Stimulated activated CD4-positive, alpha-beta T cell treated with anti-CD3 and anti-CD28 coated beads, Interleukin-4, amount 100 ng/mL, for 4 hours (primary cell): ENCODE data around the gene MED4.
A peak's percentile ranks its signal among the peaks of the same experiment; 100 is the strongest.
"Not testable (repeated sequence)": the region's sequence is repeated elsewhere in the genome, so short reads cannot be mapped to it uniquely, and the experiment has no call there.

ENCODE experiments used
- DNase-seq, 2 experiments: peaks; one replicate each; pipeline ENCODE4 v3.0.0-alpha.2; 2020

MED4 gene

DNA sequence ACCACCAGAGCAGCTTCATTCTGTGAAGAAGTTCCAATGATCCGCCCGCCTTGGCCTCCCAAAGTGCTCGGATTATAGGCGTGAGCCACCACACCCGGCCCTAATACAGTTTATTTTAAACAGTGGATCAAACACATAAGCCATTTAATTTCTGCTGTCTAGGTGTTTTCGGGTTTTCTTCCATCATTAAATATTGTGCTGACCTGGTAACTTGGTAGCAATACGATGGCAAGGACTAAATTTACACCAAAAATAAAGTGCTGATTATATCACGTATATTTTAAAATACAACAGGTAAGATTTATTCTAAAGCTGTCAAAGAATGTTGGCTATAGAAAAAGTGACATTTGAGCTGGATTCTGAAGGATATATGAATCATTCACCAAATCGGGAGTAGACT, 1.3 kb downstream of the MED4 start:
- DNase-seq, result no peak

DNA sequence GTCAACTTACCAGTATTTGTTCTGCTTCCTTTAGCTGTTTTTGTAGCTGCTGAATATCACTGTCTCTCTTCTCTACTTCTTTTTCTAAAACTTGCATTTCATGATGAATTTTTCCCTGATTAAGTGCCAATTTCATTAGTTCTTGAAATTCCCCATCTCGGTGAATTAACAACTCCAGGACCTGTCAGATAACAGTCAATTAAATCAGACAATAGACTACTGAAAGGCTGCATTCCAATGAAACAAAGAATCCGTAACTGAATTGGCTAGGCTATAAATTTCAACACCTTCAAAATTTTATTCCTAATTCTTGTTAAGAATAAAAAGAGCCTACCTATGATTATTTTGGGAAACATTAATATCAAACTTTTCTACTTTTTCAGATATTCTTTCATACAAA, 8.6 kb downstream of the MED4 start:
- no peak for DNase-seq

DNA sequence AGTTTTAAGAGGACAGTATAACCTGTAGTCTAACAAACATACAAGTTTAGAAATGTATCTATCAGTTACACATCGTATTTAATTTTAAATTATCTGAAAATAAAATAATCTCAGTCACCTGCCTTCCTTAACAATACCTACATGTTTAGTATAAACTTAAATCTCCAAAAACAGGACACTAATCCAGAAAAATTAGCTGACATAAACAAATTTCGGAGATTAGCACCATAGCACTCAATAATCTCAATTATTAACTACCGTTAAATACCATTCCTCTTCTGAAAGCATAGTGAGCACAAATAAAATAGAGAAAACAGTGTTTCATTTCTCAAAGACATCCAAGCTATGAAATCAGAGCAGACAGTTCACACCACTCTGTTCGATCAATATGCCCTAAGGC, 13.2 kb downstream of the MED4 start:
- no peak for DNase-seq

DNA sequence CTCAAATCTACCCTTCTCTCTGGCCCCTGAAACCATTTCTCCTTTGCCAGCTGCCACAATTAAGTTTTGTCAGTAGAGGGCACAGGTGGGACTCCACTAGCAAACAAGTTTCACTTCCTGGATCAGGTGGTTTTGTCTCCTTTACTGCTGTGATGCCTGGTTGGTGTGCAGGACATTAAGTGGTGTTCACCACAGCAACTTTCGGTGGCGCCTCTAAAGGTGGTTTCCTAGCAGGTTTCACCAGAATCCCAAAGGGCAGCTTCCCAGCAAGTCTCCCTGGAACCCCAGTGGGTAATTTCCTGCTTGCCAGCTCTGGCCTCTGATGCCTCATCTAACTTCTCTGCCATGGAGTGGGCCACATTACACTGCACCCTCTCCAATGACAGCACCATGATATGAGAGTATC, 16.6 kb downstream of the MED4 start:
- DNase-seq, result no peak

DNA sequence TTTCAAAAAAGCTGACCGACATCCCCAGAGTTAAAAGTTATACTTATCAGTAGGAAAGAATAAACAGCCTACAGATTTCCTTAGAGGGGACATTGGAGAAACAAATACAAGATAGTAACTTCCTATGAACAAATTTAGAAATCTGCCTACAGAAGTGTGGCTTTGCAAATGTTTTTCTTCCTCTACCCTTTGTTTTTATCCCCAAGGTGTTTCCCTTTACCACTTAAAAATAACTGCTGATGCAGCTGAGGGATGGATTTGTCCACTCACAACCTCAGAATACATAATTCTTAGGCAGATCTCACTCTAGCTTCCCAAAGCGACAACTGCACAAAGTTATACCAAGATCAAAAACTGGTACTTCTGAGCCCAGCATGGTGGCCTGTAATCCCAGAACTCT, 20.9 kb downstream of the MED4 start:
- DNase-seq, result no peak

DNA sequence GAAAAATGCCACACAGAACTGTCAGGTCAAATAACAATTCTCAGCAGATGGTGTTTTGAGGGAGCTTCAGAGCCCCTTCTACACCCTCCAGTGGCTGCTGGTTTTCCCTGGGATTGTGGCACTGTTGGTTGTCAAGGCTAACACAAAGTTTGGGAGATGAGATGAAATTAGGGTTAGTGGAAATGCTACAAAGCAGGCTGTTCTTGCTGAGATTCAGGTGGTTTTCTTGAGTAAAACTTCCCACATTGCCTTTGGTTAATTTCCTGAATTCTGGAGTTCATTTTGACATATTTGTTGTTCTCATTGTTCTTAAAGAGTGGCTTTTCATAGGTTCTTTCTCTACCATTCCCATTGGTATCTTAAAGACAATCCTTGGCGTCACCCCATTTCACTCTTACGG, 22.1 kb downstream of the MED4 start:
- DNase-seq, result no peak

DNA sequence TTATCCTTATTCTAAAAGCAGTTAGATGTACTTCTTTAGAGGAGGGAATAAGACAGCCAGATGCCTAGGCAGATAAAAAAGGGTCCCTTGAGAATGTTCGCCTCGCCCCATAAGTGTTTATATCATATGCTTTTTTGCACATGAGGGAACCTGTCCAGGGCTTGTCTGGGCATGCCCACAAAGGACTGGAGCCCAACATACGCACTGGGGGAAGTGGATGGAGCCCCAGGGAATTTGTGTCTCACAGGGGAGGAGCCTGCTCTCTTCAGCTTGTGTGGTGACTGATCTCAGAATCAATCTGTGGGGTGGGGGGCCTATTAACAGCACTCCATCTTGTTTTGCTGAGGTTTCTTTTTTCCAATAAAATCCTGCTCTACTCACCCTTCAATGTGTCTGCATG, 22.6 kb downstream of the MED4 start:
- DNase-seq, result no peak

DNA sequence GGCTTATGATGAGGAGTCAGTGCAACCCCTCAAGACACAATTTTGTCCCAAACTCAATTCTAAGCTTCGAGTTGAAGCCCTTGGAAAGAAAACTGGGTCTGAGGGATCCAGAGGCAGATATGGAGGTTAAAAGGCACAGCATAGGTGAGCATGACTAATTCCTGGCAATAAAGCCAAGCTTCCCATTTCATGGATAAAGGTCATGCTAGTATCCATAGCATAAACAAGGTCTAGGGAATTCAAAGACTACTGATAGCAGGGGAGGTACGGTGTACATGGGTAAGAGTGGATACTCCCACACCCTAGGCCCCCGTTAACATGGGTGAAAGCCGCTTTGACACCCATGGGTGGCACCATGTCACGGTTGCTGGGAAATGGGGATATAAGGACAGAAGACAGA, 24.0 kb downstream of the MED4 start:
- DNase-seq, result no peak

DNA sequence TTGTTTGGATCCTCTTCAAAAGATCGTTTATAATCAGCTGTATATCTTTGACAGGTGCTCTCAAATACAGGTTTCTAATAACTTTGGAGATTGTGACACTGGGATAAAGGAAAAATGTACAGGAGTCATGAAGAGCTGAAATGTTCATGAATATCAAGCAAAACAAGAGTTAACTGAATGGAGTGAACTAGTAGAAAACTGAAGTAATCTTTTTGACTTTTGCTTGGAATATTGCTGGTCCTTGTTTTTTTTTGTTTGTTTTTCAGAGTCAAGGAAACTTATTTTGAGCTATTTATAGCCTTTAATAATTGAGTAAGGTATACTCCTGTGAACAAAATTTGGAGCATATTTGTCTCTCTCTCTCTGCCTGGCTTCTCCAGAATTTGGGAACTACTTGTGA, 25.3 kb downstream of the MED4 start:
- DNase-seq, result no peak

DNA sequence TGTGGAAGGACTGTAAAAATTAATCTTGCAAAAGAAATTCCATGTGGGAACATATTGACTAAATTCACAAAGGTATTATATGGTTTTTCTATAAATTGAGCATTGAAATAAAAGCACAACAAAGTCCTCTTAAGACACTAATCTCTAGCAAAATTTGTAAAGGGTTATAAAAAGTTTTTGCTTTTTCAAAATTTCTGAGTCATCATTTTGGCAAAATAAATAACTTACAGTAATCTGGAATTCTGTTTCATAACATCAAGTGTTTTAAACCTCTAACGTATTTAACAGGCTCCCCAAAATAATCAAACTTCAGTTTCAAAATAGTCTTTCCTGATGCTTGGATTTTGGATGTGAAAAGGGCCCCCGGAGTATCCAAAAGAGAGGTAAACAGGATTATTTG, 26.0 kb downstream of the MED4 start:
- DNase-seq, result no peak

DNA sequence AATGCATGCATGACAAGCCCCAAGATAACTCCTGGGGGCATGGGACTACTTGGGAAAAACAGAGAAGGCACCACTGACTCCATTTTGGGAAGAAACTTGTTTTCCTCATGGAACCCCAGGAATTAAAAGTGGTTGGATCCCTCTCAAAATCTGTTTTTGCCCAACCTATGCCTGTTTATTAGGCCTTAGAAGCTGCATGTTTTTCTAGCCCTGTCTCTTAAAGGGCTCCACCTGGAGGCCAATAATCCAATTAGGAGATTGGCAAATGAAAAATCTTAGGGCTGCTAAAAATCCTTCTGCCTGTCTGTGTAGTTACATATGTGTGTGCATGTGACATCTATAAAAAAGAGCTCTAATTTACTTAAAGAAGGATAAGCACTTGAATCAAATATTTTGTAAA, 26.9 kb downstream of the MED4 start:
- DNase-seq, result no peak

DNA sequence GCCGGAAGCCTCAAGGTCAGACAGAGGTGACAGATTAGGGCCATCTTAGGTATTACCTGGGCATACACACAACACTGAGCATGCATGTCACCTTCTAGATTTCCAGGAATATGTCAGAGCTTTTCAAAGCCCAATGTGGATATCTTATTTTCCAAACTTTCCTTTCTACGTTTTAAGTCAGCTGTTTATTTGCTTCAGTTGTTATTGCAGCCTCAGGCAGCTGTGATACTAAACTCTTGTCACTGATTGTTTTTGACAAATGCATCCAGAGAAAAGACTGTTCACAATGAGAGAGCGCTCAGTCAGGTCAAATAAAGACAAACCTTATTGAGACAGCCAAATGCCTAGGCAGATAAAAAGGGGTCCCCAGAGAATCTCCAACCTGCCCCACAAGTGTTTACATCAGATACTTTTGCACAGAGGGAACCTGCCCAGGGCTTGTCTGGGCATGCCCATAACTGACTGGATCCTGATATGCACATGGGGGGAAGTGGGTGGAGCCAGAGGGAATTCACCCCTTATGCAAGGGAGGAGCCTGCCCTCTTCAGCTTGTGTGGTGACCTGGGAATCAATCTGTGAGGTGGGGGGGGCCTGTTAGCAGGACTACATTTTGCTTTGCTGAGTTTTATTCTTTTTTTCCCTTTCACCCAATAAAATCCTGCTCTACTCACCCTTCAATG, 28.5 kb downstream of the MED4 start:
- no peak for DNase-seq

DNA sequence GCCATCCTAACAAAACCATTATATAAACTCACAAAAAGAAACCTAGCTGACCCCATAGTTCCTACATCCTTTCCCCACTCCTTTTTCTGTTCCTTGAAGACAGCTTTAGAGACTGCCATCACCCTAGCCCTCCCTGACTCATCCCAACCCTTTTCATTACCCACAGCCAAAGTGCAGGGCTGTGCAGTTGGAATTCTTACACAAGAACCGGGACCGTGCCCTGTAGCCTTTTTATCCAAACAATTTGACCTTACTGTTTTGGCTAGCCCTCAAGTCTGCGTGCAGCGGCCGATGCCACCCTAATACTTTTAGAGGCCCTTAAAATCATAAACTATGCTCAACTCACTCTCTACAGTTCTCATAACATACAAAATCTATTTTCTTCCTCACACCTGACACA, 35.0 kb downstream of the MED4 start:
- not testable (repeated sequence) for DNase-seq

DNA sequence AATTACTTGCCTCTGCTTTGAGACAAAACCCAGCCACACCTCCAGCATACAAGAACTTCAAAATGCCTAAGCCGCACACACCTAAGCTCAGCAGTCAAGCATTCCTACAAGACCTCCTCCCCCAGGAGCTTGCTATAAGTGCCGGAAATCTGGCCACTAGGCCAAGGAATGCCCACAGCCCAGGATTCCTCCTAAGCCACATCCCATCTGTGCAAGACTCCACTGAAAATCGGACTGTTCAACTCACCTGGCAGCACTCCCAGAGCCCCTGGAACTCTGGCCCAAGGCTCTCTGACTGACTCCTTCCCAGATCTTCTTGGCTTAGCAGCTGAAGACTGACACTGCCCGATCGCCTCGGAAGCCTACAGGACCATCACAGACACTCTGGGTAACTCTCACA, 36.4 kb downstream of the MED4 start:
- not testable (repeated sequence) for DNase-seq

DNA sequence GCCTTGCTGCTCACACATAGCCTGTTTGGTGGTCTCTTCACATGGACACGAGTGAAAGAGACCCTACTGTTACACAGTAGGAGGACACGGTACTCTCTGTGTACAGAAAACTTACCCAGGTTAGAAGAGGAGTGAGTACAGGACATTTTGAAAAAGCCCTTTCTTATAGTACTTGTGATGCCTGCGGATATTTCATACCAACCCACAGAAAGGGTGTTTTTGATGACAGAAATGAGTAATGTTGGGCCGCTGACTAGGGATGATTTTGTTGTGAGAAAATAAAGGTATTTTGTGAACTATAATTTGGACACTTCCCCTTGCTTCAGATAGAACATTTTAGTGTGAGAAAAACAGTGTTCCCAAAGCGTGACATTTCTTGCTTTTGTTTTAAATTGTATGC, 39.2 kb downstream of the MED4 start:
- no peak for DNase-seq

DNA sequence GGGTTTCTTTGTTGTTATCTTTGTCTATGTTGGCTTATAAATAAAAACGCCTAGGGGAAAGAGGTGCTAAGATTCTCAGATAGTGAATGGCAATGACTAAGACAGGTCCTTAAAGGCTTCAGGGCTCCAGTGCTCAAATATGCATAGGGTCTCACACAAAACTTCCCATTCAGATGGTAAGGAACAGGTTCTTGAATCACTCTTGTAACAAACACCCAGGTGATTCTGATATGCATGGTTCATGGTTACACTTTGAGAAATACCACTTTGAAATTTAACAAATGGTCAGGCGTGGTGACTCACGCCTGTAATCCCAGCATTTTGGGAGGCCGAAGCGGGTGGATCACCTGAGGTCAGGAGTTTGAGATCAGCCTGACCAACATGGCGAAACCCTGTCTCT, 40.3 kb downstream of the MED4 start:
- DNase-seq, result no peak

DNA sequence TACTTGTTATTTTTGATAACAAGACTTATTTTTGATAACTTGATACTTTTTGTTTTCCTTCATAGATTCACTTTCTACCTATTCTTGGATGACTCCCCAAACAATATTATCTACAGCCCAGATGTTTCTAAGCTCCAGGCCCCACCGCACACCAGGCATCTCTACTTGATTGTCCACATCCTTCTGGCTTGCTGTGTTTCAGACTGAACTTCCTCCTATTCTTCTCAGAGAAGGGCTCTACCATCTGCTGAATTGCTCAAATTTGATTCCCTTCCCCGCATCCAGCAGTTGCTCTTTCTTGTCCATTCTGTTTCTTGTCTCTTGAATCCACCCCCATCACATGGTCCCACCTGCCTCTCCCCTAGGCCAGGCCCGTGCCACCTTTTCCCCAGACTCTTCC, 44.4 kb downstream of the MED4 start:
- DNase-seq, result no peak

DNA sequence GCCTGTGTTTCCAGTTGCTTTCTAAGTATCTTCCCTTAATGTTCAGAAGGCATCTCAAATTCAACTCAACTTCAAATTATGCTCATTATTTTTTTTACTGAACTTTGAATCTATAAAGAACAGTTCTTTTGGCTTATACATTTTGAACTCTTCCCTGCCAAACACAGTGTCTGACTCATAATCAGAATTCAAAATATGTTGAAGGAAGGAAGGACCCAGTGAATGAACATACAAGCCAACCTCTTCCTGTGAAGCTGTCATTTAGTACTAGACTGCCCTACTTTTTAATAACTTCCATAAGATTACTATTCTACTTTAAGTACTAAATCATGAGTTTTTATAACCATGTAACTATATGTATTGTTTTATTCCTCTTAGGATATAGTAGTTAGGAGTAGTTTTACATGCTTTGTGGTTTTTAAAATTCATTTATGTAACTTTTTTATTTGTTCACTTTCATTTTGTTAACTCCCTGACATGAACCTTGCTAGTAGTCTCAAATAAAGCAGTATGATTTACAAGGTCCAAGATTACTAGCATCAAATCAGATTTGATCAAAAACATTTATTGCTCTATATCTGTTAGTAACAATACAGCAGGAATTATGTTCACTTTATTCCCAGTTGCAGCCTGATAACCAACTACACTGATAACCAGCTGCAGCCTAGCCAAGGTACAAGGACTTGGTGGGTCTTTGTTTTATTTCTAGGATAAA, 51.0 kb downstream of the MED4 start:
- no peak for DNase-seq

DNA sequence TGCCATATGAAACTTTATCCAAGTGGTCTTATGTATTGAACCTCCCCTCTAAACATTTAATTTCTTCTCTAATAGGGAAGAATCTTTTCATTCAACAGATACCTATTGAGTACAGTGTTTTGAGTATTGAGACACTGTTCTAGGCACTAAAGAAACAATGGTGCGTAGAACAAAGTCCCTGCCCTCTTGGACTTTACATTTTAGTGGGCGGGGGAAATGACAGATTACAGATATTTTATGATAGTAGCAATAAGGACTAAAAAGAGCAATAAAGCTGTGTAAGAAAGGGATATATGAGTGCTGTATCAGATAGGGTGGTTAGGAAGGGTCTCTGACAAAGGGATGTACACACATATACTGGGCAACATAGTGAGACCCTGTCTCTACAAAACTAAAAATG, 52.0 kb downstream of the MED4 start:
- no peak for DNase-seq

DNA sequence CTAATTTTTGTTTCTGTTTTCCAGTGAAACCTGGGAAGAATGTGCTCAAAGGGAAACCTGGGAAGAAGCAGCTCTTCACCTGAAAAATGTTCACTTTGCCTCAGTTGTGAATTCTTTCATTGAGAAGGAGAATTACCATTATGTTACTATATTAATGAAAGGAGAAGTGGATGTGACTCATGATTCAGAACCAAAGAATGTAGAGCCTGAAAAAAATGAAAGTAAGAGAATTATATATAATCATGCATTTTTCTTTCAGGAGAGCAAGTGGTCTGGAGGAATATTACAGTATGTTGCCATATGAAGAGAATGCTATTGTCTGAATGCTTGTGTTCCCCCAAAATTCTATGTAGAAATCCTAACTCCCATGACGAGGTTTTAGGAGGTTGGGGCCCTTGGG, 54.0 kb downstream of the MED4 start:
- no peak for DNase-seq

DNA sequence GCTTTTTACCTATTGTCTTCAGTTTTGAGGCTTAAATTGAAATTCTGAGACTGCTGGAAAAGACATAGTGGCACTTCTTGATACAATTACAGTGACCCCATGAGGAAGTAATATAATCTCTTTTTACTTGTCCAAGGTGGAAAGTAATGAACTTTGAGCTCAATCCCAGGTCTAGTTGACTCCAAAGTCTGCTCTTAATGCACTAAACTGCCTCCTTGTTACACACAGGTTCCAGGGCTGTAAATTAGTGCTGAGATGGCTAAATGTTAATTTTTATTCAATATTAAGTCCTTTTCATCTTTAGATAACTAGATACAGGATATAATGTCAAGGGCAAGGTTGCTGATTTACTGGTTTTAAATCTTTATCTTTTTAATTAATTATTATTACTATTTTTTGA, 54.9 kb downstream of the MED4 start:
- no peak for DNase-seq

DNA sequence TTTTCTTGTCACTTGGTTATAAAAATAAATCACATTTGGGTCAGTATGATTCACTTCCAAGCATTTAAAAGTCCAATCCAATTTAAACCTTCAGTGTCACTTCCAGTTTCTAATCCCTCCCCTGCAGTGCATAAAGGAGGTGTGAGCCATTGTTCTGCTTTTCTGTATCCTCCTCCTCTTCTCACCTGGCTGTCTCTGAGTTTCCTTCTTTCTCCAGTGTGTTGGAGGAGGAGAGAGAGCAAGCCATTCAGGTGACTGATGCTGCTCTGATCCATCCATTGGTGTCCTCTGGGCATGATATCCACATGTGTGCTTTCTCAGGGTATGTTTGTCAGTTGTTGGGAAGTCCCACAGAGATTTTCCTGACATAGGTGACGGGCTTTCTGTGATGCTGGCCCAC, 56.1 kb downstream of the MED4 start:
- DNase-seq, result no peak

DNA sequence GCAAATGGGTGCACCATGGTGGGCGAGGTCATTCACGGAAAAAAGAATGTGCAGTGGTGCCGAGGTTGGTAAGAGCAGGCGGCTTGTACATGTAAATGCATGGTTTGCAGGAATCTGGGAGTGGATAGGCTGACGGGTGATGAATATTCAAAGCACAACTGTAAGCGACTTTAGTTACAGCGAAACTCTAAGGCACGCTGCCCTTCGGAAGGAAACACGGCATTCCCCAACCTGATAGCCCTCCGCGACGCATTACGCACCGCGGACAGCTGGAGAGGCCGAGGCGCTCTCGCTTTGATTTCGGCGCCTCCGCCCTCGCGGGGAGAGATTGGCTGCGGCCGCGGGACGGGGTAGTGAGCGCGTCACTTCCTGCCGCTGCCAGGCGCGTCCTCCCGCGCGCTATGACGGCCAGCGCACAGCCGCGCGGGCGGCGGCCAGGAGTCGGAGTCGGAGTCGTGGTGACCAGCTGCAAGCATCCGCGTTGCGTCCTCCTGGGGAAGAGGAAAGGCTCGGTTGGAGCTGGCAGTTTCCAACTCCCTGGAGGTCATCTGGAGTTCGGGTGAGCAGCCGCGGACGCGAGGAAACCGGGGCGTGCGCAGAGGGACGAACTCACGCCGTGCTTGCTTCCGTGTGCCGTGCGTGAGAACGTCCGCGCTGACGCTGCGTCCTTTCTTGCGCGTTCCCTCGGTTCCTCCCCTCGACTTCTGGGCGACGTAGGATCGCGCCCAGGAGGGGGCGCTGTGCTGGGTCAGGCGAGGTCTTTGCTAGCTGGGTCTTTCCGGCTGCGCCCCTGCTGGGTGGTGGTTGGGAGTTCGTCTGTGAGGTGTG, 57.3 kb downstream of the MED4 start, which contains the start of gene NUDT15:
Gene NUDT15 (plus strand): TSS at position 381 of the 828 bp plus-strand sequence. CDS start 21 bp downstream, at position 402.
- peak; percentile 91 to 92 for DNase-seq

DNA sequence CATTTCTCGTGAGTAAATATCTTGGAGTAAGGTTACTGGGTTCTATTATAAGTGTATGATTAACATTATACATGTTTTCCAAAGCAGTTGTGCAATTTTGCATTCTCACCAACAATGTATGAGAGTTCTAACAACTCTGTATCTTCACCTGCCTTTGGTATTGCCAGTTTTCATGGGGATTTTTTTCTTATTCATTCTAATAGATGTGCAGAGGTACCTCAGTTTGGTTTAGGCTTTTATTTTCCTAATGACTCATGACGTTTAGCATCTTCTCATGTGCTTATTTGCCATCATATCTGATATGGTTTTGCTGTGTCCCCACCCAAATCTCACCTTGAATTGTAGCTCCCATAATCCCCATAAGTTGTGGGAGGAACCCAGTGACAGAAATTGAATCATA, 65.0 kb downstream of the MED4 start:
- no peak for DNase-seq
